ENCODE data around the gene RNF208. TPM values are rescaled to one million over a fixed set of nuclear protein-coding genes. Genes with fewer than 3 reads are reported as not detected.

RNF208 gene
- total and polyA plus RNA-seq, 3 donors from 2014 or later = 3.0 to 7.7 (median 4.1) TPM

- Histone ChIP-seq H3K36me3 (ENCODE audit: low read depth, missing control alignments) (no peaks in the 10 kb centered on the region), H3K9me3 (no peaks in the 10 kb centered on the region), H3K27ac (peak overlapping the region; percentile 59 to 68), H3K4me1 (peaks cover 26% of the 10 kb centered on the region), H3K4me3 (peak overlapping the region; percentile 56 to 76), H3K27me3 (no peaks in the 10 kb centered on the region)
- peak; percentile 96 for DNase-seq
- WGBS, 2 donors = 0 to 1% methylated on average over 2 to 62 of the region's 63 CpGs
- intact Hi-C loops (cut with DNase I; ENCODE audit: low total_unique reads) = loop anchor here (10.0 kb wide), 1 partner anchor 109 kb away; the partner anchor contains the start of gene DPP7
- no peak for TF ChIP-seq POLR2A (IDR thresholded peaks at IDR 0.05)
- no peak for TF ChIP-seq CTCF (IDR thresholded peaks at IDR 0.05)
Observed at GRCh38 chr9:137223078-137223970, 1.3 kb upstream of the RNF208 start.

GRCh38 chr9:137221506-137222111 is 431 bp downstream of the RNF208 start:
- H3K9me3 ChIP-seq = no peaks in the 10 kb centered on the region
- H3K4me3 ChIP-seq = peak overlapping the region in 1 of 2 donors; percentile 2
- H3K27me3 ChIP-seq = no peaks in the 10 kb centered on the region
- intact Hi-C loops (cut with DNase I; ENCODE audit: low total_unique reads) = loop anchor here (10.0 kb wide), 1 partner anchor 107 kb away; the partner anchor contains the start of gene DPP7
- TF ChIP-seq POLR2A (IDR thresholded peaks at IDR 0.05) = no peak
- no peak for TF ChIP-seq CTCF (IDR thresholded peaks at IDR 0.05)
- H3K27ac ChIP-seq = no peak overlapping the region
- H3K4me1 ChIP-seq = peaks cover 23% of the 10 kb centered on the region
- no peak for DNase-seq
- H3K36me3 ChIP-seq (ENCODE audit: low read depth, missing control alignments) = no peaks in the 10 kb centered on the region
- WGBS, 2 donors = 7 to 10% methylated on average over 2 to 33 of the region's 61 CpGs

GRCh38 chr9:137221095-137221505 is 940 bp downstream of the RNF208 start:
- intact Hi-C loops (cut with DNase I; ENCODE audit: low total_unique reads) = loop anchor here (10.0 kb wide), 1 partner anchor 106 kb away; the partner anchor contains the start of gene DPP7
- 53% methylated on average over 13 of the region's 14 CpGs; no CpG with 5 or more reads in 1 of the 2 donors for WGBS, 2 donors
- no peak for TF ChIP-seq CTCF (IDR thresholded peaks at IDR 0.05)
- no peak for TF ChIP-seq POLR2A (IDR thresholded peaks at IDR 0.05)
- peaks cover 25% of the 10 kb centered on the region for H3K4me1 ChIP-seq
- H3K27ac ChIP-seq = no peak overlapping the region
- H3K36me3 ChIP-seq (ENCODE audit: low read depth, missing control alignments) = no peaks in the 10 kb centered on the region
- H3K9me3 ChIP-seq = no peaks in the 10 kb centered on the region
- H3K4me3 ChIP-seq = no peak overlapping the region
- no peak for DNase-seq
- H3K27me3 ChIP-seq = no peaks in the 10 kb centered on the region

- no peaks in the 10 kb centered on the region for H3K36me3 ChIP-seq (ENCODE audit: low read depth, missing control alignments)
- no peak overlapping the region for H3K27ac ChIP-seq
- H3K9me3 ChIP-seq = no peaks in the 10 kb centered on the region
- no peaks in the 10 kb centered on the region for H3K27me3 ChIP-seq
- no peak for DNase-seq
- peaks cover 29% of the 10 kb centered on the region for H3K4me1 ChIP-seq
- intact Hi-C loops (cut with DNase I; ENCODE audit: low total_unique reads) = loop anchor here (10.0 kb wide), 1 partner anchor 106 kb away; the partner anchor contains the start of gene DPP7
- H3K4me3 ChIP-seq = no peak overlapping the region
- TF ChIP-seq POLR2A (IDR thresholded peaks at IDR 0.05) (no peak), CTCF (IDR thresholded peaks at IDR 0.05) (no peak)
- WGBS, 2 donors = 84 to 88% methylated on average over 18 to 51 of the region's 52 CpGs
Observed at GRCh38 chr9:137220317-137221094, 1.5 kb downstream of the RNF208 start.

Data from testis (tissue), 3 donors.